AG04449 (cell line): ENCODE results near the gene ISCU.
A peak's percentile ranks its signal among the peaks of the same experiment; 100 is the strongest.

Experiments used
- CTCF ChIA-PET: fragments of 350-600 bp; formaldehyde crosslinking; extraction: SDS; loops from one replicate; lab custom pipeline; 2021; ENCODE audit warnings: antibody characterized with exemption; lab: Yijun Ruan, JAX
- POLR2A ChIA-PET: fragments of 400-600, 350-600 bp; formaldehyde crosslinking; extraction: SDS; loops from one replicate; lab custom pipeline; 2020; ENCODE audit warnings: antibody characterized with exemption, inconsistent platforms; lab: Yijun Ruan, JAX
- DNase-seq: peaks from one replicate; pipeline ENCODE4 v3.0.0-alpha.2; 2010; ENCODE audit warnings: low read depth, low spot score
- H3K4me3 ChIP-seq: 2 replicates; pipeline ENCODE4 v1.5.1; 2011; ENCODE audit warnings: low read depth, mild to moderate bottlenecking, control low read depth, low read length
- CTCF ChIP-seq: IDR thresholded peaks from one replicate; pipeline ENCODE4 v1.5.1; 2011; ENCODE audit warnings: mild to moderate bottlenecking, moderate library complexity, low read length, control low read depth, inconsistent platforms; ENCODE audit not compliant: insufficient read depth; ENCODE audit errors: missing control alignments

ISCU gene

GRCh38 chr12:108566452-108566851 is 4.1 kb downstream of the ISCU start:
- ChIA-PET POLR2A (no interaction called here), CTCF (interaction anchor here (0.8 to 24.1 kb wide), 9 partner anchors 10 to 526 kb away, joined by 3 to 1115 read pairs (median 4); partner anchors contain the start of gene ALKBH2)
- no peak for DNase-seq
- H3K4me3 ChIP-seq = no peak overlapping the region
- no peak for TF ChIP-seq CTCF

DNA sequence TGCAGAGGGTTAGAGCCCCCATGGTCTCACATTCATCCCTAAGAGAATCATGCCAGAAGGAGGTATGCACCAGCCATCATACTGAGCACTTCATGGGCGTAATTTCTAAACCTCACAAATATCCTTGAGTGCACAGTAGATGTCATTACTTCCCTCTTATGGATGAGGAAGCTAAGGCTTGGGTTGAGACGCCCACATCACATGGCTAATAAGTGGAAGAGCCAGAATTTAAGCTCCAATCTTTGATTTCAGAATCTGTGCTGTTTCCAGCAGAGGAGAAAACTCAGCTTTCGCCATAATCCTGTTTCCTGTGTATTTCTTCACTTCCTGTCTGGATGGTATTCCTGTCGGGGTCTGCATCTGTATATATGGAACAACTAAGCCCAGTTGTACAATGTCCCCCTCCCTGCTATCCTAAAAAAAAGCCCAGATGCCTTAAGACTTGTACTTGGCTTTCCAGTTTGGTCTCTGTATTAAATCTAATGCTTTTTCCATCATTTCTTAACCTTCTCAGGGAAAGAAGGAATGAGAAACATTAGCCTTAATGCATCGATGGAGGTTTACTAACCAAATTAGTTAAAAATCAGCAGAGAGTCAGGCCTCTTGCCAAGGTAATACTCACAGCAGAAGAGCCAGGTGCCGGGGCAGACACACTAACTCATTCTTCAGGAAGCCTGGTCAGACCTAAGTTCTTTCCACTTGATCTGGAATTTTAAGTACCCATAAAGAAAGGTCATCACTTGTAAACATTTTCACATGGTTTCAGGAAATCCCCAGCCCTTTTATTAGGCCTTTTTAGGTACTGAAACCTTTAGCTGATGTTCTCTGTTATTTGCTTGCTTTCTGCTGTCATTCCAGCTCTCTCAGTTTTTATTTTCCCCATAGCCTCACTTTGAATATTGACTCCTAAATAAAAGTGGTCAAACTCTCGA is 5.3 kb downstream of the ISCU start:
- ChIA-PET CTCF (interaction anchor here (0.9 to 24.1 kb wide), 10 partner anchors 10 to 525 kb away, joined by 3 to 1115 read pairs (median 4); partner anchors contain the start of gene ALKBH2), POLR2A (no interaction called here)
- no peak overlapping the region for H3K4me3 ChIP-seq
- TF ChIP-seq CTCF = no peak
- no peak for DNase-seq

GRCh38 chr12:108568338-108569154 is 6.2 kb downstream of the ISCU start:
- CTCF ChIA-PET = interaction anchor here (0.9 to 24.1 kb wide), 11 partner anchors 9 to 524 kb away, joined by 3 to 1115 read pairs (median 3); partner anchors contain the start of gene ALKBH2
- no peak for DNase-seq
- no peak for TF ChIP-seq CTCF
- H3K4me3 ChIP-seq = no peak overlapping the region
- POLR2A ChIA-PET = no interaction called here

- H3K4me3 ChIP-seq = no peak overlapping the region
- POLR2A ChIA-PET = interaction anchor here (0.7 kb wide), 1 partner anchor 9 kb away, joined by 3 read pairs; no protein-coding TSS in a partner anchor
- no peak for DNase-seq
Observed at GRCh38 chr12:108570743-108571608, 8.6 kb downstream of the ISCU start.

More at GRCh38 chr12:108570743-108571608, 8.6 kb downstream of the ISCU start:
- peak; percentile 37 for TF ChIP-seq CTCF
- CTCF ChIA-PET = interaction anchor here (0.6 to 24.1 kb wide), 25 partner anchors 10 to 523 kb away, joined by 3 to 1115 read pairs (median 4); partner anchors contain the start of genes ALKBH2, ISCU, SART3 and TMEM119
